ENCODE results near the gene KCNQ1OT1. TPM values are rescaled to one million over a fixed set of nuclear protein-coding genes. Genes with fewer than 3 reads are reported as not detected.

The KCNQ1OT1 gene
- total and polyA plus RNA-seq, 9 of the 15 experiments (the other 6 are each of a cell fraction or from before 2014, with no cell fraction given): 0.04 to 2.3 (median 0.74) TPM

GRCh38 chr11:2703363-2704141 lies 3.8 kb upstream of the KCNQ1OT1 start (continued):
- no peak for TF ChIP-seq REST (IDR thresholded peaks at IDR 0.05; ENCODE audit: borderline replicate concordance)
- no peak for TF ChIP-seq REST (CRISPR knock-in tag; IDR thresholded peaks at IDR 0.05; ENCODE audit: low read depth)
- no peak for TF ChIP-seq PKNOX1 (IDR thresholded peaks at IDR 0.05)
- no peak for TF ChIP-seq NCOA4 (IDR thresholded peaks at IDR 0.05; ENCODE audit: partially characterized antibody)
- peak; percentile 69 for TF ChIP-seq L3MBTL2 (IDR thresholded peaks at IDR 0.05)
- TF ChIP-seq EGR1 (conservative IDR thresholded peaks at IDR 0.05): no peak
- no peak for TF ChIP-seq ZNF124 (CRISPR knock-in tag; IDR thresholded peaks at IDR 0.05)
- no peak for TF ChIP-seq SAFB (IDR thresholded peaks at IDR 0.05; ENCODE audit: borderline replicate concordance, low read depth, low read length)
- TF ChIP-seq FOXJ2 (tag; IDR thresholded peaks at IDR 0.05): no peak
- no peak for TF ChIP-seq ZNF778 (CRISPR knock-in tag; IDR thresholded peaks at IDR 0.05)
